GM11168 (cell line): ENCODE measurements around the gene ABCD4.
"Not testable (repeated sequence)": the region's sequence is repeated elsewhere in the genome, so short reads cannot be mapped to it uniquely, and the experiment has no call there.

Experiments
- in situ Hi-C: fragments of 300-500 bp; cut with MboI; formaldehyde crosslinking; loops from one replicate; pipeline ENCODE4 v1.12.0; 2022; ENCODE audit warnings: low sequenced_read_pairs; ENCODE audit not compliant: unreplicated experiment

ABCD4 gene

DNA sequence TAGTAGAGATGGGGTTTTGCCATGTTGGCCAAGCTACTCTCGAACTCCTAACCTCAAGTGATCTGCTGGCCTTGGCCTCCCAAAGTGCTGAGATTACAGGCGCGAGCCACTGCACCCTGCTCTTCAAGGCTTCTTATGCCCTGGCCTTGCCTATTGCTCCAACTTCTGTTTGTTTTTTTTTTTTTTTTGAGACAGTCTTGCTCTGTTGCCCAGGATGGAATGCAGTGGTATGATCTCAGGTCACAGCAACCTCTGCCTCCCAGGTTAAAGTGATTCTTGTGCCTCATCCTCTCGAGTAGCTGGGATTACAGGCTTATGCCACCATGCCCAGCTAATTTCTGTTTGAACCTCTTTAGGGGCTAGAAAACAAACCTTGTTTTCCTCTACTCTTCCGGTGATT, 6.0 kb upstream of the ABCD4 start:
- in situ Hi-C loops = no loop called here

DNA sequence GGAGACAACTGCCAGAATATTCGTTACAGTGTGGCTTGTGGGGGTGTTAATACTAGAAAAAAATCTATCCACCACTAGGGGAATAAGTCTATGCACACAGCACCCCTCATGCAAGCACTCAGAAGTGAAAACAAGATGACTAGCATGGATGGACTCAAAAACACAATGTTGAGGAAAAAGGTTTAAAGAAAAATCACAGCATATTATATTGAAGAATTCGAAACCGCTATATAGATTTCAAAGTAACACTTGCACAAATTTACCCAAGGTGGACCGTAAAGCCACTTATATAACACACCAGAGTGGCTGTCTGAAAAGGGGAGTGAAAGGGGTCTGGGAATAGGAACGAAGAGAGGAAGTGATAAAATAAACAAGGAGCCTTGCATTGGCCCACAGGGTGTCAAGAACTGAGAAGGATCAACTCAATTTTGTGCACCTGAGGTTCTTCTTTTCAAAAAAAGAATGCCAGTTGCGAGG, 544 bp downstream of the ABCD4 start:
- in situ Hi-C loops = no loop called here

DNA sequence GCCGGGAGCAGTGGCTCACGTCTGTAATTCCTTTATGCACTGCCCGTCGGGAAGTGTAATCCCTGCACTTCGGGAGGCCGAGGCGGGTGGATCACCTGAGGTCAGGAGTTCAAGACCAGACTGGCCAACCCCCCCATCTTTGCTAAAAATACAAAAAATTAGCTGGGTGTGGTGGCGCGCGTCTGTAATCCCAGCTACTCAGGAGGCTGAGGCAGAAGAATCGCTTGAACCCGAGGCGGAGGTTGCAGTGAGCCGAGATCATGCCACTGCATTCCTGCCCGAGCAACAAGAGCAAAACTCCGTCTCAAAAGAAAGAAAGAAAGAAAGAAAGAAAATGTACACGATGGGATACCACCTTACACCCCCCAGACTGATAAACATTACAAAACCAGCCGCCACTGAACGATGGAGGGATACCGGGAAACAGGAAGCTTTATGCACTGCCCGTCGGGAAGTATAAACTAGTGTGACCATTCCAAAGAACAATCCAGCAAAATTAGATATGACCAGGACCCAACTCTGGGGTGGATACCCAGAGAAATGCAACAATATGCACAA, 1.1 kb downstream of the ABCD4 start:
- in situ Hi-C loops = no loop called here

DNA sequence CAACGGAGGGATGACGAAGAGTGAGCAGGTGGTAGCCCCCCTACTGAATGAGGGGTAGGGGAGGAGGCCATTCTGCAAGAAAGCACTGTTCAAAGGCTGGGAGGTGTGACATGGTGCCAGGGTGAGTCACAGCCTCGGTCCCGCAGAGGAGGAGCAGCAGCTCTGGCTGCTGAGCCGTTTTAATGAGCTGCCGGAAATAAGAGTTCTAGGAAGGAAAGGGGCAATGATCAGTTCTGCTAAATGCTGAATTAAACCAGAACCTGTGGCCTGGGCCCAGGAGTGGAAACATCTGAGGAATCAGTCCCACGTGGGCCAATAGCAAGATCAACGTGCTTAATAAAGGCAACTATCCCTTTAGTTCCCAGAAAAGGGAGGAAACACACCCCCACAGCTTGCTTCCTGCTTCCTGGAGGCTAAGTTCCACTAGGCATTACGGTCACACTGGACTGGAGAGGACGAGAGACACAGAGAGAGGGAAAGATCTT, 3.6 kb downstream of the ABCD4 start:
- in situ Hi-C loops = no loop called here

DNA sequence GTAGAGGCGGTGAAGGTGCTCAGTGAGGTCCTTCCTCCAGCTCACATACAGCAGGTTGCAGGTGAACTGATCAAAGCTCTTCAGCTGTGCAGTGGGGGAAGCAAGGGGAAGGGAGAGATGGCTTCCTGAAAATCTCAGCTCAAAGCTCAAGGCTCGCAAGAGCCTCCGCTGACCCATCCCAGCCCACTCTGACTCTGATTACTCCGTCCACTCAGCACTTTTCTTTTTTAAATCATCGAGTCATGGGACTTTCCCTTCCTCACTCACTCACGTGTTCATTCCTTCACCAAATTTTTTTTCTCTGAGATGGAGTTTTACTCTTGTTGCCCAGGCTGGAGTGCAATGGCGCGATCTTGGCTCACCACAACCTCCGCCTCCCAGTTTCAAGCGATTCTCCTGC, 4.7 kb downstream of the ABCD4 start:
- in situ Hi-C loops = no loop called here

DNA sequence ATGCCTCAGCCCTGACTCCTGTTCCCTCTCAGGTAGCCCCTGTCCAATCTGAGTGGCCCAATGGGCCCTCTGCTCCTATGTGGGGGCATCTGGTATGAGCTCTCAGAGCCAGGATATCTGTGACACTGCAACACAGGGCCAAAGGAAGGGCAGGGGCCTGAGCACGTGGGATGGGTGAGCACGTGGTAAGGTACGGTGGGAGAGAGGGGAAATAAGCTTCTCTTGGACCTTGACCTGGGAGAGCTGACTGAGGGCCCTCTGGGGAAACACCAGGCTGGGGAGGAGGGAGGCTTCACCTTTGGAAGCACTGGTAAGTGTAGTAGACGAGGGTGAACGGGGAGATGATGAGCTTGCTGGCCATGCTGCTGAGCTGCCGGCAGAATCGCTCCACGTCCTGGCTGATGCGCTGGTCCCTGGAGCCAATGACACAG, 6.7 kb downstream of the ABCD4 start:
- in situ Hi-C loops = no loop called here

DNA sequence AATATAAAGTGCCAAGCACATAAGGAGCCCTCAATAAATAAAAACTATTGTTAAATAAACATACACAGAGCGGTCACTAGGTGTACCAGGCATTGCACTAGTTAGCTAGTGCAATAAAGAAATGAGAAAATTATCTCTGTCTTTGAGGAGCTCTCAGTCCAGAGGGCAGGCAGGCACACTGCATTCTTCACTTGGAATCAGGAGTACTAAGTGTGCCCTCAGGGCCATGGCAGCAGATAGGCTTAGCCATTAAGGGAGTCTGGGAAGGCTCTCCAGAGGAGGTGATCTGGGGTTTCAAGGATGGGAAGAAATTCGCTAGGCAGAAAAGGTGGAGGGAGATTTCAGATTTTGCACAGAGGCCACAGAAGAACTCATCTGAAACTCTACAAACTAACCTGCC, 9.1 kb downstream of the ABCD4 start:
- in situ Hi-C loops = no loop called here

DNA sequence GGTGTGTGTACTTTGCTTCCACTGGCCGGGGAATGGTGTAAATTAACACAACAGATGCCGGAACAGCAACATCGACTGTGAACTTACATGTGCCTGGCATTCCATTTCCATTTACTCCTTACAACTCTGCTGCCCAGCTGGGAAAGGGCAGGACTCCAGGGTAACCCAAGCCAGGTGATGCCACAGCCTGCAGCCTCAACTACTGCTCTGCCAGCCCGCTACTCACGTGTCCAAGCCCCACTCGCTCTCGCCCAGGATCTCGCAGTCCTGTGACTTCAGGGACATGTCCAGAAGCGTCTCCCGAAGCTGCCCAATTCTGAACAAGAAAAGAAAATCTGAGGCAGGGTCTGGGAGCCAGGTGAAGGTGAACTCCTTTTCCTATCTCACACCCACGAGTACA, 10.7 kb downstream of the ABCD4 start:
- in situ Hi-C loops = no loop called here

DNA sequence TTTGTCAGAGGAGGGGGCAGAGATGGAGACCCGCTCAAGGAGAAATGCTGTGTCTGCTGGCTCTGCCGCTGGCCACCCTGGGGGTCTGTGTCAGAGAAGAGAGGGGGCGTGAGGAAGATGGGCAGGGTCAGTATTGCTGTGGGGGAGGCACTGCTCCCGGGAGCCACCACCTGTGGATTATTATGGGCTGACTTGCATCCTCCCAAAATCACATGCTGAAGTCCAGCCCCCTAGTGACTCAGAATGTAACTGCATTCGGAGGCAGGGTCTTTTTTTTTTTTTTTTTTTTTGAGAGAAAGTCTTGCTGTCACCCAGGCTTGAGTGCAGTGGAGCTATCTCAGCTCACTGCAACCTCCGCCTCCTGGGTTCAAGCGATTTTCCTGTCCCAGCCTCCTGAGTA, 12.3 kb downstream of the ABCD4 start:
- in situ Hi-C loops = no loop called here

DNA sequence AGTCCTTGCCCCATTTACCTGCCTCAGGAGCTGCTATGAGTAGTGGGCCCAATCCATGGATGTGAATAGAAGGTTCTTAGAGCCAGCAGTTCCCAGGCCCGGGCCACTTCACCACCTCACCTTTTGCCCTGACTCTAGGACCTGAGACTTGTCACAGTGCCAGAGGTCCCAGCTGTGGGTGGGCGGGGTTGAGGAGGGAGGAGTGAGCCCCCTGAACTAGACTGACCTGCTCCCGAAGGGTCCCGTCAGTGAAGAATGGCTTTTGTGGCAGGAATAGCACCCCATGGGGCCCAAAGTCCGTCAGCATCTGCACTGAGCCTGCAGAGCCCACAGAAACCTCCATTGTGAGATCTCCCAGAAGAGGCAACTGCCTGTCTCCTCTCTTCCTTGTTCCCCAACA, 12.9 kb downstream of the ABCD4 start:
- in situ Hi-C loops = no loop called here

DNA sequence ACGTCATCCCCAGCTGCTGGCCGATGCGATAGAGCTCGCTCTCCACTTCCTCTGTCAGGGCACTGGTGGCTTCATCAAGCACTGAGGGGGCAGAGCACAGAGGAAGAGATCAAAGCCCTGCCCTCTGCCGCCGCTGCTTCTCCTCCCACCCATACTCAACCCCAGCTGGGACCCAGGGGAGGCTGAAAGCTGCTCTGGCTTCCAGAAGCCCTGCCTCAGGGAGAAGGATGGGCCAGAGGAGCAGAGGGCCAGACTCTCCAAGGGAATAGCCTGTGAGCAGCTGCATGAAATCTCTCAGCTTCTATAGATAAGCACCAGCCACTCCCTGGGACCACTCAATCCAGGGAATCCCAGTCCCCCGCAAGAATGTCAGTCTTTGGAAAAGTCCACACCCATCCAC, 16.0 kb downstream of the ABCD4 start:
- in situ Hi-C loops = no loop called here

DNA sequence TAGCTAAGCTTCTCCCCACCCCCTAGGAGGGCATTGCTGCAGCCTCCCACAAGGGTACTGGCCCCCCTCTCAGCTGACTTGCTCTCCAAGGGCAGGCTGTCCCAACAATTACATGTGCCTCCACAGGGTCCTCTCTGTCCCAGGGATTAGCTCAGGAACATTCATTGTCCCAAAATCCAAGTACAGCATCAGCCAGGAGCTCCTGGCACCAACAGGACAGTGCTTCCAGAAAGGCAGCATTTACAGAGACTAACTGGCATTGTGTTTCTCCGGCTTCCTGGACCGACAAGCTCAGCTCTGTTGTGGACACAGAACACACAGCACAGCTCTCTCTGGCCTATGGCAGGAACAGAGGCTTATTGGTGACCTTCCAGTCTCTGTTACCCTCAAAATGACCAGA, 21.7 kb downstream of the ABCD4 start:
- in situ Hi-C loops = no loop called here

DNA sequence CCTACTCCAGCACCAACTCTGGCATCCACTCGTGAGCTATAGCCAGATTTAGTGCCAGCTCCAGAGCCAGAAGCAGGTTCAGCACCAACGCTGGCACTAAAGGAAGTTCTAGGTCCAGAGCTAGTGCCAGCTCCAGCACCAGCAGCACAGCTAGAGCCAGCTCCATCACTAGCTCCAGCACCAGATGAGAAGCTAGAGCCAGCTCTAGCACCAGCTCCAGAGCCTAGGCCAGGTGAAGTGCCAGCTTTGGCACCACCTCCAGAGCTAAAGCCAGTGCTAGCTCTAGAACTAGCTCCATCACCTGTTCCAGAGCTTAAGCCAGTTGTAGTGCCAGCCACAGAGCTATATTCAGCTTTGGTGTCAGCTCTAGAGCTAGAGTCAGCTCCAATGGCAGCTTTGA, 24.7 kb downstream of the ABCD4 start:
- in situ Hi-C loops = no loop called here

DNA sequence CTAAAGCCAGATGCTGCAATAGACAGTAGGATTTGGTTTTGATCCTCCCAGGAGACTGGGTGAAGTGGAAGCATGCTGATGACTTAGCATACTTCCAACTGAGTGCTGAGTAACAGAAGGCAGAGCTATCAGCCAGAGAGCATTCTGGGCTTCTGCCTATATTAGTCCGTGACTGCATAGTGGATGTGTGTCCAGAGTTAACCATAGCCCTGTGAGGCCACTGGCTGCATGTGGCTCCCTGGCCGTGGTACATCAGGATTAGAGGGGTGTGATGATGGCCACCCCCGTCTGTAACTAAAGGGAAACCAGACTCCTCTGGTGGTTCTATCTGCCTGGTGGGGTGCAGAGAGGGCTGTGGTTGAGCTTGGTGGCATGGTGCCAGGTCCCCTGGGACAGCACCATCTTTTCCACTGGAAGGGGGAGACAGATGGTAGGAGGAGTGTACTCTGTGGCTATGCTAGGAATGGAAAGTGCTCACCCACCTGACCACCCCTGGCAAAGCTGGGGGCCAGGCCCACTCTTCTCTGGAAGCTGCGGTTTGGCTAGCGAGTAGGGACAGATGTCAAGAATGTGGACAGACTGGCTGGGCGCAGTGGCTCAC, 27.4 kb downstream of the ABCD4 start:
- in situ Hi-C loops = no loop called here

DNA sequence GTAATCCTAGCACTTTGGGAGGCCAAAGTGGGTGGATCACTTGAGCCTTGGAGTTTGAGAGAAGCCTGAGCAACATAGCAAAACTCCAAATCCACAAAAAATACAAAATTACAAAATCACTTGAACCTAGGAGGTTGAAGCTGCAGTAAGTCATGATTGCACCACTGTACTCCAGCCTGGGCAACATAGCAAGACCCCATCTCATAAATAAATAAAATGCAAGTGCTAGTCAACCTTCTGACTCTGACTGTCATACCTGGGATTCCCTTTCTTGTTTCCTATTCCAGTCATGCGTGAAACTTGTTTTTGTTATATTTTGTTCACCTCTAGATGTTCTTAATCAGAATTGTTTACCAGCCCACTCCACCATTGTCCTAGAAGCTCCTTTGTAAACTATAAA, 31.4 kb downstream of the ABCD4 start:
- in situ Hi-C loops = no loop called here

DNA sequence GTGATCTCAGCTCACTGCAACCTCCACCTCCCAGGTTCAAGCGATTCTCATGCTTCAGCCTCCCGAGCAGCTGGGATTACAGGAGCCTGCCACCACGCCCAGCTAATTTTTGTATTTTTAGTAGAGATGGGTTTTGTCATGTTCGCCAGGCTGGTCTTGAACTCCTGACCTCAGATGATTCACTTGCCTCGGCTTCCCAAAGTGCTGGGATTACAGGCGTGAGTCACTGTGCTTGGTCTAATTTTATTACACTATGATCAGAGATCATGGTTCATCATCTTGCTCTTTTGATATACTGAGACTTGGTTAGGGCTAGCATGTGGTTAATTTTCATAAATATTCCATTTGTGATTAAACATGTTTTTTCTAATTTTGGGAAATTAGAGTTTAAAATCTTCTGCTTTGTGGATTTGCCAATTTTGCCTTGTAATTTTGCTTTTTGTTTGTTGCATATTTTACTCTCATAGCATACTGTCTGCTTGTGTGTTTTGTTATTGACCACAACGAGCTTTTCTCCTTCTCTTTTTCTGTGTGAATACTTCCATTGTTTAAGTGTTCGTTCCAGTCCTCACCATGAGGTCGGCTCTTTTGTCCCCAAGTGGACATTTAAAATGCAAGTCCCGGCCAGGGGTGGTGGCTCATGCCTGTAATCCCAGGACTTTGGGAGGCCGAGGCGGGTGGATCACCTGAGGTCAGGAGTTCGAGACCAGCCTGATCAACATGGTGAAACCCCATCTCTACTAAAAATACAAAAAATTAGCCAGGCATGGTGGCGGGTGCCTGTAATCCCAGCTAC, 32.2 kb downstream of the ABCD4 start:
- in situ Hi-C loops = not testable (repeated sequence)

DNA sequence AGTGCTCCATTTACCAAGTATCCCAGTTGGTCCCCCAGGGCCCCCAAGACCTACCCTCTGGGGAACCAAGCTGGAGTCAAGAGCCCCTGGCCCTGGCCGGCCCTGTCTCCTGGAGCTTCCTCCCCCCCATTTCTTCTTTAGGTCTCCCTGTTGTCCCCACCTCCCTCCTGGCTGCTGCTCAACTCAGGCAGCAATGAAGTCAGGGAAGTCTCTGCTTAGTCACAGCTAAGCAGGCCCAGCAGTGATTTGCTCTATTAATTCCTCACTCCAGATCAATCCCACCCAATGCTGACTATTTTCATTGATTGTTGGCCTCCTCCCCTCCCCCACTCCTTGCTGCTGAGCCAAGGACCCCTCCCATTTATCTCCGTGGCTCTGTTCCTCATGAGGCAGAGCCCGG, 35.1 kb downstream of the ABCD4 start:
- in situ Hi-C loops = no loop called here

DNA sequence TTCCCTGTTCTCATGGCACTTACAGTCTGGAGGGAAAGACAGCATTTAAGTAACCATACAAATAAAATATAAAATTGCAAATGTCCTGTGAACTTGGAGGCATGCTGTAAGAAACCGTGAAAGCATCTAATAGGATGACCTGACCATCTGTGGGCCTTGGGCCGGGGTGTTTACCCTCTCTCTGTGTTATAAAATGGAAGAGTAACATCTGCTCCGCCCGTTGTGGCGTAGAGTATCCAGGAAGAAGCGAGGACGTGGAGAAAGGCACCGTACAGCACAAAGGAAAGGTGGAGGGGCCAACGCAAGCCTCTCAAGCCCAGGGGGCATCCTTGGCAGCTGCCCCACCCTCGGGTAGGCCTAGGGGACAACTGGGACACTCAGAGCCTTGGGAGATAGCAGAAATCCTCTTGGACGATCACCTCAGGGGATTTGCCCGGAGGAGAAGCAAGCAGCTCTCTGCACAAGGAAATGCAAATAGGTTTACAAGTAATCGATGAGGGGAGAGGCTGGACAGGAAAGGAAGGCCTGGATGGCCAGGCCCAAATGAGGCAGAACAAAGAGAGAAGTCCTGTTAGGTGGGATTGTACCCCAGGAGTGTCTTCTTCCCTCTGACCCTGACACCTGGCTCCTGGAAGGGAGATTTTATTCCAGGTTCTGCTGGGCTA, 37.3 kb downstream of the ABCD4 start:
- in situ Hi-C loops = no loop called here

DNA sequence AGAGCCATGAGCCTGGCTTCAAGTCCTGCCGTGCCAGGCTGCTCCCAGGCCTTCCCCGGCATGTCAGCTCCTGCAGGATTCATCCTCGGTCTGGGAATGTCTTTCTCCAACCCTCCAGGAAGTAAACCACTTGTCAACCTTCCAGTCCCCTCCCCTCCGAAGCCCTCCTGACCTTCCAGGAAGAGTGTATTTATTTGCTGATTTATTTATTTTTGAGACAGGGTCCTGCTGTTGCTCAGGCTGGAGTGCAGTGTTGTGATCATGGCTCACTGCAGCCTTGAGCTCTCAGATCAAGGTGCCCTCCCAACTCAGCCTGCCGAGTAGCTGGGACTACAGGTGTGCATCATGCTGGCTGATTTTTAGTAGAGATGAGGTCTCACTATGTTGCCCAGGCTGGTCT, 38.8 kb downstream of the ABCD4 start:
- in situ Hi-C loops = no loop called here

DNA sequence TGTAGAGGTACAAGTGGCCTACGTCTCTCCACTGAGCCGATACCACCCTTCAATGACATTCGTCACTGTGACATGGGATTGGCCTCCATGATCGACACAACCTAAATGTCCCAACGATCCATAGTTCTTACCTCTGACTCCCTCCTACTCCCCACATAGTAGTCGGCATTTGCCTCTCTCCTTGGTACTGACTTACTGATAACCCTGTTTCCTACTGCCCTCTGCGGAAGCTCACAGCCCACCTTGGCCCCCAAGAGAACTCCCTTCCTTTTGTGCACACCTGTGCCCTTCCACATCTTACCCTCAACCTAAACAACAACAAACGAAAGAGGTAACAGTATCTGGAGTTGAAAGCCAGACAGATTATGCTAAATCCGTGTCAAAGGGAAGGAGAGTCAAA, 39.6 kb downstream of the ABCD4 start:
- in situ Hi-C loops = no loop called here

DNA sequence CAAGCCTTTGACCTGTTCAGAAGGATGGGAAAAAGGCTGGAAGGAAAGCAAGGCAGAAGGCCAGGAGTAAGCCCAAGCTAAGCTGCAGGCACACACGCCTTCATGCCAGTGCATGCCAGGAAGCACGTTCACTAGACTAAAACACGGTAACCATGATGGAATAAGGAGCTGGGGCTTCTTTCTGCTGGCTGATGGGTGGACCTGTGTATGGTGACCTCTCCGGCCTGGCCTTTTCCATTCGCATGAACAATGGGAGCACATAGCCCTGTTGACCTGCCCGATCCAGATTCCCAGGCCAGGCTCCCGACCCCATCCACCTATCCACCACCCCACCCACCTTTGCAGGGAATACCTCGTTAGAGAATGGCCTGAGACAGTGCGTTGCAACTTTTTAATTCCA, 40.7 kb downstream of the ABCD4 start:
- in situ Hi-C loops = no loop called here
